Stimulated activated CD4-positive, alpha-beta T cell treated with anti-CD3 and anti-CD28 coated beads, Interleukin-1b, Interleukin-23, amount 100 ng/mL, for 48 hours (primary cell): ENCODE measurements around the gene LY6G6C.

ENCODE experiments used
- DNase-seq: peaks from one replicate; pipeline ENCODE4 v3.0.0-alpha.2; 2020

The LY6G6C gene

GRCh38 chr6:31721351-31722020 lies at the start of gene LY6G6C:
TSS of gene LY6G6C (minus strand) at chr6:31721746. CDS start at chr6:31721679, 67 bp downstream.
- no peak for DNase-seq

- DNase-seq, result no peak
Observed at GRCh38 chr6:31770860-31771259, 49.3 kb upstream of the LY6G6C start.

- peak; percentile 86 for DNase-seq
Observed at GRCh38 chr6:31769684-31770371, 48.3 kb upstream of the LY6G6C start.

- DNase-seq, result no peak
Observed at GRCh38 chr6:31768363-31769257, 47.1 kb upstream of the LY6G6C start.

- no peak for DNase-seq
Observed at GRCh38 chr6:31767096-31767645, 45.6 kb upstream of the LY6G6C start.

GRCh38 chr6:31765910-31766794 lies 44.6 kb upstream of the LY6G6C start:
- DNase-seq, result no peak

- DNase-seq, result no peak
Observed at GRCh38 chr6:31765559-31765909, 44.0 kb upstream of the LY6G6C start.

- DNase-seq, result no peak
Observed at GRCh38 chr6:31764198-31764597, 42.7 kb upstream of the LY6G6C start.

GRCh38 chr6:31763619-31763940 lies 42.0 kb upstream of the LY6G6C start:
- DNase-seq, result no peak

GRCh38 chr6:31762878-31763618 lies 41.5 kb upstream of the LY6G6C start:
- no peak for DNase-seq

- DNase-seq, result no peak
Observed at GRCh38 chr6:31762356-31762755, 40.8 kb upstream of the LY6G6C start, which contains the start of gene SAPCD1. TSS of gene SAPCD1 (plus strand) at chr6:31762656. CDS start at chr6:31763055, 399 bp downstream.

GRCh38 chr6:31761343-31761742 lies 39.8 kb upstream of the LY6G6C start:
- no peak for DNase-seq

- DNase-seq, result no peak
Observed at GRCh38 chr6:31760790-31761189, 39.2 kb upstream of the LY6G6C start.

GRCh38 chr6:31758281-31758680 lies 36.7 kb upstream of the LY6G6C start:
- no peak for DNase-seq

GRCh38 chr6:31752739-31753319 lies 31.3 kb upstream of the LY6G6C start:
- DNase-seq, result no peak

- DNase-seq, result no peak
Observed at GRCh38 chr6:31750411-31751022, 29.0 kb upstream of the LY6G6C start.

- no peak for DNase-seq
Observed at GRCh38 chr6:31749301-31750036, 27.9 kb upstream of the LY6G6C start.

- no peak for DNase-seq
Observed at GRCh38 chr6:31744422-31744821, 22.9 kb upstream of the LY6G6C start.

GRCh38 chr6:31742894-31743293 lies 21.3 kb upstream of the LY6G6C start:
- DNase-seq, result no peak

- DNase-seq, result no peak
Observed at GRCh38 chr6:31741815-31742214, 20.3 kb upstream of the LY6G6C start.
